ENCODE data around the gene XAGE2. TPM values are rescaled to one million over a fixed set of nuclear protein-coding genes. Genes with fewer than 3 reads are reported as not detected.
A peak's percentile ranks its signal among the peaks of the same experiment; 100 is the strongest.

Gene XAGE2
- total RNA-seq, 1 experiment from 2014 or later, result not detected

- DNase-seq (ENCODE audit: low read depth), result peak; percentile 70
Measured at GRCh38 chrX:52424656-52425055, 55.8 kb downstream of the XAGE2 start.

Other genes with a start within 250 kb of the XAGE2 start
- gene MAGED4, start 184.1 kb upstream of the XAGE2 start, total RNA-seq (2014; rRNA removed; shearing (Covaris generic)), result 0.96 and 1.2 TPM in 2 replicates
- 1.9 TPM in 1 of 2 replicates, not detected in the other for gene XAGE1A, start 126.8 kb downstream of the XAGE2 start, total RNA-seq (2014; rRNA removed; shearing (Covaris generic))
- gene XAGE1B, start 148.0 kb downstream of the XAGE2 start, total RNA-seq (2014; rRNA removed; shearing (Covaris generic)), result 1.9 and 5.5 TPM in 2 replicates

Data from RPMI7951 (cell line).